SK-N-SH (cell line): ENCODE data around the gene PHACTR2.

ENCODE experiments used
- CHD2 ChIP-seq: fragments of 150-350 bp; IDR thresholded peaks from 2 replicates; pipeline ENCODE4 v1.6.1; 2018; ENCODE audit warnings: low read length; ENCODE audit not compliant: partially characterized antibody
- FOSL2 ChIP-seq: IDR thresholded peaks from 2 replicates; pipeline ENCODE4 v1.4.0; 2012; ENCODE audit warnings: low read depth, mild to moderate bottlenecking, moderate library complexity, borderline replicate concordance
- GABPA ChIP-seq: IDR thresholded peaks from 2 replicates; pipeline ENCODE4 v1.4.0; 2012; ENCODE audit warnings: low read depth, mild to moderate bottlenecking
- MAX ChIP-seq: IDR thresholded peaks from 2 replicates; pipeline ENCODE4 v1.4.0; 2012; ENCODE audit warnings: low read depth
- POLR2AphosphoS5 ChIP-seq: IDR thresholded peaks from 2 replicates; pipeline ENCODE4 v1.6.1; 2012; ENCODE audit warnings: low read depth, low read length
- RAD21 ChIP-seq: IDR thresholded peaks from 2 replicates; pipeline ENCODE4 v1.6.1; 2012; ENCODE audit warnings: mild to moderate bottlenecking, low read length
- REST ChIP-seq: IDR thresholded peaks from 2 replicates; pipeline ENCODE4 v1.6.1; 2012; ENCODE audit warnings: mild to moderate bottlenecking, low read depth, low read length, moderate library complexity
- TAF1 ChIP-seq: IDR thresholded peaks from 2 replicates; pipeline ENCODE4 v1.6.1; 2012; ENCODE audit warnings: low read depth, mild to moderate bottlenecking, low read length, moderate library complexity, borderline replicate concordance
- USF2 ChIP-seq: fragments of 150-350 bp; IDR thresholded peaks from 2 replicates; pipeline ENCODE4 v1.6.1; 2017; ENCODE audit warnings: antibody characterized with exemption, low read length, low read depth, borderline replicate concordance
- YY1 ChIP-seq: IDR thresholded peaks from 2 replicates; pipeline ENCODE4 v1.4.0; 2012; ENCODE audit warnings: low read depth, mild to moderate bottlenecking
- TF ChIP-seq, protein P1 (sequence below): fragments of 200-600 bp; sonication (generic); IDR thresholded peaks from 2 replicates; pipeline ENCODE4 v1.6.1; 2017; ENCODE audit warnings: antibody characterized with exemption, mild to moderate bottlenecking, moderate library complexity

GRCh38 chr6:143744551-143745165 lies 66.9 kb downstream of the PHACTR2 start:
- TF ChIP-seq, protein P1, sequence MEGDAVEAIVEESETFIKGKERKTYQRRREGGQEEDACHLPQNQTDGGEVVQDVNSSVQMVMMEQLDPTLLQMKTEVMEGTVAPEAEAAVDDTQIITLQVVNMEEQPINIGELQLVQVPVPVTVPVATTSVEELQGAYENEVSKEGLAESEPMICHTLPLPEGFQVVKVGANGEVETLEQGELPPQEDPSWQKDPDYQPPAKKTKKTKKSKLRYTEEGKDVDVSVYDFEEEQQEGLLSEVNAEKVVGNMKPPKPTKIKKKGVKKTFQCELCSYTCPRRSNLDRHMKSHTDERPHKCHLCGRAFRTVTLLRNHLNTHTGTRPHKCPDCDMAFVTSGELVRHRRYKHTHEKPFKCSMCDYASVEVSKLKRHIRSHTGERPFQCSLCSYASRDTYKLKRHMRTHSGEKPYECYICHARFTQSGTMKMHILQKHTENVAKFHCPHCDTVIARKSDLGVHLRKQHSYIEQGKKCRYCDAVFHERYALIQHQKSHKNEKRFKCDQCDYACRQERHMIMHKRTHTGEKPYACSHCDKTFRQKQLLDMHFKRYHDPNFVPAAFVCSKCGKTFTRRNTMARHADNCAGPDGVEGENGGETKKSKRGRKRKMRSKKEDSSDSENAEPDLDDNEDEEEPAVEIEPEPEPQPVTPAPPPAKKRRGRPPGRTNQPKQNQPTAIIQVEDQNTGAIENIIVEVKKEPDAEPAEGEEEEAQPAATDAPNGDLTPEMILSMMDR, result no peak
- TF ChIP-seq TAF1 (no peak), YY1 (no peak), USF2 (no peak), POLR2AphosphoS5 (no peak), CHD2 (no peak), GABPA (no peak), FOSL2 (no peak), REST (no peak), RAD21 (no peak), MAX (no peak)
